HG03521 (cell line): ENCODE results near the gene HABP2.

Source experiments
- ATAC-seq: cut with Tn5 transposase; IDR thresholded peaks from one replicate; pipeline ENCODE4 v1.9.1; 2021; ENCODE audit warnings: mild to moderate bottlenecking, moderate library complexity; ENCODE audit not compliant: unreplicated experiment

The HABP2 gene

DNA sequence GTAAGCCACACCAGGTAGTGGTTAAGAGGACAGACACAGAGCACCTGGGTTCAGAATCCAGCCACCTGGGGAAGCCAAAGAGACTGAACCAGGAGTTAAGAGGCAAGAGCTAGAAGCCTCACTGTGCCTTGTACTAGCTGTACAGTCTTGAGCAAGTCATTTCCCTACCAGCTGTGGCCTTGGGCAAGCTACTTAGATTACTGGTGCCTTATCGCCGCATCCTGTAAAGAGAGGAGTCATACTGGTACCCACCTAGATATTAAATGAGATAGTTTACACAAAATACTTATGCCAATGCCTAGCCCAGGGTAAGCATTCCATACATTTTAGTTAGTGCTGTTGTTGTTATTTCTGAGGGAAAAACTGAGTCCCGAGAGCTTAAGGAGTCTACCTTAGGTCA, 47.7 kb downstream of the HABP2 start:
- ATAC-seq: no peak

DNA sequence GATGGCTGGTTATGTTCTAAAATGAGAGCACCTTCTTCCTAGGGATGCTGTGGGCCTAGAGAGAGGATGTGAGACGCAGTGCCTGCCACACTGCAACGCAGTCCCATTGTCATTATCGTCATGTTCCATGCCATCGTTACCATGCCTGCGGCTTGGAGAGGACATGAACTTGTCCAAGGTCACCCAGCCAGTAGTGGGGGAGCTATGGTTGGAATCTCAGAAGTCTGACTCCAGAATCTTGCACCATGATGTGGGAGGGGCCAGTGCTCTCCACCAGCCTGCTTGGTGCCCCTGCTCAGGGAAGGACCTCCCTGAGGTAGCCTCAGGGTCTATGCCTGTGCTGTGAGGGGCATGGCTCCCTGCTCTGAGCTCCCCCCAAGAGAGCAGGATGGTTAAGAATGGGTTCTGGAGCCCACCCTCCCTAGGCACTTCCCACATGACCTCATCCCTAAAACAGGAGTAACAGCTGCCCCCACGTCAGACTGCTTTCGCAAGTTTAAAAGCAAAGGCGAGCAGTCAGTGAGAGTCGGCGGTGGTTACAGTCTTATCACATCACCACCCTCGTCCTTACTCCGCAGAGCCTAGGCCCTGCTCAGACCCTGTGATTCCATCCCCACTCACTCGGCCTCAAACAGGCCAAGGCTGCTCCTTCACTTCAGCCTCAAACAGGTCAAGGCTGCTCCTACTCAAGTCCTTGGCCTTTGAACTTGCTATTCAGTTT, 50.4 kb downstream of the HABP2 start:
- no peak for ATAC-seq

DNA sequence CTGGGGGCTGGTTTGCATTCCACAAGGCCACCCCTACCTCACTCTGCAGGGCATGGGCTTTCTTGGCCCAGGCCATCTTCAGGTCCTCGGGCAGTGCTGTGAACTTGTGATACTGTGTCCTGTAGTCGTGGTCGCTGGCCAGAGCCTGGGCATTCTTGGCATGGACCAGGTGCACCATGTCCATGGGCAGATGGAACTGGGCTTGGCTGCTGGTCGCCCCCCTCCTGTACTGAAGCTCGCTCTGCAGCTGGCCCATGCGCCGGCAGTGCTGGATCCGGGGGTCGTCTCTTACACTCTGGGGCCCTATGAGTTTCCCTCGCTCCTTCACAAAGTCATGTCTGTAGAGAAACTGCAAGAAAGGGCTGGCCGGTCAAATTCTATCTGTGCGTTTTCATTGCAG, 51.7 kb downstream of the HABP2 start:
- no peak for ATAC-seq

DNA sequence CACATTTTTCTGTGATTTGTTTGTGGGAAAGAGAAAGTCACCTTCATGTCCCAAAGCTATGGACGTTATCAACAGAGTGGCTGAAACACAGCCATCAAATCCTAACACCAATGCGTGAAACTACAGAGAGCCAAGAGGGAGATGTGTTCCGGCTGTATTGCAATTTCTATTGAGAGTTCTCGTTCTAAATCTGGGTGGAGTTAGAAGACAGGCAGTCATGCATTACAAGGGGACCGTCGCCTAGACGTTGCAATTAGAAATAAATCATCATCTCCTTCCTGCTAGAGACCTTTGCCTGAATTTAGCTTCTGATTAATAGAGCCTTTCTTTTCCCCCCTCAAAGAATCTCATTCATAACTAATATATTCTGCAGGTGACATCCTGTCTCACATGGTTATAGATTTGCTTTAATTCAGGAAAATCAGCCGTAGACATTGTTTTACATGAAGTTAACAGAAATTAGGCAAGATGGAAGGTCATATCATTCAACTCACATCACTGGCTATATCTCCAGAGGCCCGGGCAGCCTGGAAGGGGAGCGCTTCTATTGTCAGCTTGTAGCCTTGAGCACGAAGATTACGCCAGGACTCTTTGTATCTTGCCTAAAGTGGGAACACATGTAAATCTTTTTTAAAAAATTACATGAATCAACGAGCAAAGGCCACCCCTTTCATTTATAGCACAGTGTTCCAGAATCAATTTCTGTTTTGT, 52.6 kb downstream of the HABP2 start:
- ATAC-seq: no peak

DNA sequence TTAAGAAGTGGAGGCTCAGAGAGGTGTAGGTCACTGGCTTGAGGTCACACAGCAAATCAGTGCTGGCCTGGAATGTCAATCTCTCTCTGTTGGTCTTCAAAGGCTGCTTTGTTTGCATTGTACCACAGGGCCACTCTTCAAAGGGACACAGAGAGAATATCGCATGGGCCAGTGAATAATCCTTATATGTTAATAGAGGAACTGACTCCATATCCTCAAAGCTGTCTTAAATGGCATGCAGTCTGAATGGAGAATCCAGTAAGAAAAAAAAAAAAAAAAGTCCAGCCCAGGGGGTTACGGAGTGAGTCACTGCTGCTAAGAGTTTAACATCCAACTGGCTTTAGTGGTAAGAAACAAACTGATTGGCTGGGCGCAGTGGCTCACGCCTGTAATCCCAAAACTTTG, 56.9 kb downstream of the HABP2 start:
- no peak for ATAC-seq

DNA sequence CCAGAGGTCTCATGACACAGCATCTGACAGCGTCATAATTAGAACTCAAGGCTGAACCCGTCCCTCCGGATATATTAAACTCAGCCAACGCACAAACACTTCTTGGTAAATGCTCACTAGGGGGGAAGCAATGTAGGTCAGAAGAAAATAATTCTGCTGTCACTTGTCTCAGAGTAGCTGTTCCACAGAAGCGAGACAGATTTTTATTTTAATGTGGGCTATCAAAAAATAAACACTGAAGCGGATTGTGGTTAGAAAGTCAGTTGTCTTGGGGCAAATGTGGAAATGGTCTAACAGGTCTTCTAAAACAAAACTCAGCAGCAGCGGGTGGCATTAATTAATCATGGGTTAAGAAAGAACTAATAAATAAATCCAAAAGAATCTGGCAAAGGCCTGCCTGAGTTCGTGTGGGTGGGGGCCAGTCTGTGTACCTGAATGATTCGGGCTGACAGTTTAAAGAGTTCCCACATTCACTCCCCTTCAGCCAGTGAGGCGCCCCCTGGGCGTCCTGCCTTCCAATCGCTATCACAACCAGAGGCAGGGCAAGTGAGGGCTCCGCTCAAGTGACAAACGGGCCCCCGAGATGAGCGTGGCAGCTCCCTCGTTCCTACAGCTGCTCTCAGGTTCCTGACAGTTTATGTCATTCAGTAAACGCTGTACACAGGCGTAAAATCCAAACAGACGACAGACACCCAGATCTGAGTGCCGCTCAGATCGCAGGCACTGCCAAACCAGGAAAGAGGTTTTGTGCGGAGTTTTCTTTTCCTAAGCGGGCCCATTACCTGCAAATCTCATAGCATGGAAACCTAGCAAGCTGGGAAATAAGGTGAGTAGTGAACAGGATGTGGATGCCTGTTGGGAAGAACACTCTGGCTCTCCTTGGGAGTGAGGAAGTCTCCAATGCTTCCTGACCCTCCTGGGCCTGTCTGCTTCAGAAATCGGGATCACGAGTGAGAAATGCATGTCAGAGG, 58.1 kb downstream of the HABP2 start:
- ATAC-seq: no peak

DNA sequence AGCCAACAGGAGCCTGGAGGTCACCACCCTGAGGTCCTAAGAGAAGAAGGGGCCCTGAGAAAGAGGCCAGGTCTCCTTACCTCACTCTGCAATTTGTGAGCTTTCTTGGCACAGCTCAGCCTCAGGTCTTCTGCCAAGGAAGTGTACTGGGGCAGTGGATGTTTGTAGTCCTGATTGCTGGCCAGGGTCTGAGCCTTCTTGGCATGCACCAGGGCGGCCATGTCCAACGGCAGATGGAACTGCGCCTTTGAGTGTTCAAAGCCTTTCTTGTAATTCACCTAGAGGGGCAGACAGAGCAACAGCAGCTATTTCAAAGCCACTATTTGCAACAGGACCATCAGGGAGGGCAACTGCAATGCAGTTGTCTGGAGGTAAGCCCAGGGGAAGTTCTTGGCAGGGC, 59.3 kb downstream of the HABP2 start:
- ATAC-seq: no peak

DNA sequence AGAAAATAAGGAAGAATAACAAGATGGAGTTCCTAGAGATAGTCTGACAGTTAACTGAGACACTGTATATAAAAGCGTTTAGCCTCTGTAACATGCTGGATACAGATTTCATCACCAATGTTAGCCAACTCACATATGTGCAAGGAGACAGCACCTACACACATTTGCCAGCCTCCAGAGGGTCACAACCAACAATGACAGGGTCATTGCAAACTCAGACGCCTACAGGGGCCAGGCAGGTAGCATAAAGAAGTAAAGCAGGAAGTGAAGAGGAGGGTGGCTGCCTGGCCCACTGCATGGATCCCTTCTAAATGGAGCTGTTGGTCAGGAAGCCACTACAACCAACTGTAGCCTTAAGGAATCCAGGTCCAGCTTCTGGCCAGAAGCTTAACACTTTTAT, 60.6 kb downstream of the HABP2 start:
- ATAC-seq: no peak

DNA sequence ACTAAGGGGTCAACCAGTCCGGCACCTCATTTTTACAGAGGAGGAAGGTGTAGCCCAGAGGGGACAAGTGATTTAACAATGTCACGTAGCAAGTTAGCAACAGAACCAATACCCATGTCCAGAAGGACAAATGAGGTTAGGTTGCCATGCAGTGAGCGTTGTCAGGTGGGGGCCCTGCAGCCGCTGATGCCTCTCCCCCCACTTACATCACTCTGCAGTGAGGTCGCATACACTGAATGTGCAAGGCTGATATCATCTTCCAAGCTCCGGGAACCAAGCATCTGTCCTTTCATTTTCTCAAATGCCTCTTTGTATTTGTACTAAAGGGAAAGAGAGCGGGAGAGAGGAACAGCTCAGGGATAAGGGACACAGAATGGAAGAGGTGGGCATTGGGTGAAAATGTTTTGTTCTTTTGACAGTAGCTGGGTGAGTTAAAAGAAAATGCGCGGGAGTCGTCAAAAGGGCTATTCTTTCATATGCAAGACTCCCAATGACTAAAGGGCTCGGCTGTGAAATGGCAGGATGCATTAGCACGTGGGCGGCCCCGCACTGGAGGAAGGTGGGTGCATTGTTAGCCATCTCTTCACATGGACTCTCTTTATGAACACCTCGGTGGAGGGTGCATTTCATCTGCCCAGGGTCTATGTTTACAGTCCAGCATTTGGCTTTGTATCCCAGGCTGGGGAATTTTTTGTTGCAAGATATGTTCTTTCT, 61.3 kb downstream of the HABP2 start:
- no peak for ATAC-seq

DNA sequence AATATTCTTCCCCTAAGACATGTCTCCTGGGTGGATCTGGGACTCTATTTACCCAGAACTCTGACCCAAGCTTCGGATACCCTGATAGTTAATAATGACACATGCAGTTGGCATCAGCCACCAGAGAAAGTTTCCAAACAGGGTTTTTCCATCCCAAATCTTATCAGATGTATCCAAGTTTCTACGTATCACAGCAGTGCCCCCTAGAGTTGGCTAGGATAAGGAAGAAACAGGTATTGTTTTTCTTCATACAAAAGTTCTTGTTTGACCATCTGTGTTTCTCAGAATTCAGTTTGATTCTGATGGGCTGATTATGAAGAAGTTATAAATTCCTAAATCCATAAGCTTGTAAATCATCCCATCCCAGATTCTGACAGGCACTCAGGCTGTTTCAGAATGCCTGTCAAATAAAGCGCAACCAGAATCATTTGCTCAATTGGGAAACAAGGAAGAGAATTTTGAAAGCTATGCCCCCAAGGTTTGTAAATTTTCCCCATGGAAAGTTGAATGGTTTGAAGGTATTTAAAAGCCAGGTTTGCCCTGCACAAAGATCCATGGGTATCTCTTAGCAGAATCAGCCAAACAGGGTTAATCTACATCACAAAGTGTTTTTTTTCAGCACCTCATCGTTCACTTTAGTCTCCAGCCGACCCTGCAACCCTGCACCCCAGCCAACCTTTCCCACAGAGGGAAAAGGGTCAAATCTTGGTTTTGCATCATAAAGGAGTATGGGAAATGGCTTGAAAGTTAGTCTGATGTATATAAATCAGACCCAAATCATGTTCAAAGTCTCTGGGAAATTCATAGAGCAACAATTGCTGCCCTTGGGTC, 63.6 kb downstream of the HABP2 start:
- ATAC-seq: no peak

DNA sequence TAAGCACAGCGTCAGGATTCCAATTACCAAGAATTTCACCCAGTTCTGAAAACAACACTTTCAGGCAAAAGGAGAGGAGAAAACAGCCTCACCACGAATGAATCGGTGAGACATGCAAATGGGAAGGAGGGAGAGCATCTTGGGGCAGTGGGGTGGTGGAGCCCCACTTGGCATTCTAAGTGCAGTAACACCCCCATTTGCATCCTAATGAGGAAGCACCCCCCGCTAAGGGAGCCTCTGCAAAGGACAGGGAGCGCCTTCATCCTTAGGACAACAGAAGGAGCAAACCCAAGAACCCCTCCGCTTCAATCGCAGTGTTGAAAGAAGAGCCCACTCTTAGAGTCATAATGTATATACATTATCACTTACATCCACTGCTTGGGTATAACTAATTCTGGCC, 64.2 kb downstream of the HABP2 start:
- no peak for ATAC-seq

DNA sequence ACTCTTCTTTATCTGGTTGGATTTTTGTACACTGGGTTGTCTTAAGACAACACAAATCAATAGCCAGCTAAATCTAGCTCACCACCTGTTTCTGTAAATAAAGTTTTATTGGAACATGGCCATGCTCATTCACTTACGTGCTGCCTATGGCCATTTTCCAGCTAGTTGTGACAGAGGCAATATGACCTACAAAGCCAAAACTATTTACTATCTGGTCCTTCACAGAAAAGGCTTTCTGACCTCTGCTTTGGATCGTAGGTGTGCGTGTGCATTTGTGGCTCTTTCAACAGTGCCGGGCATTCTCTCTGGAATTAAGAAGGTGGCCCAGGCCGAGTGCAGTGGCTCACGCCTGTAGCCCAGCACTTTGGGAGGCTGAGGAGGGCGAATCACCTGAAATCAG, 65.5 kb downstream of the HABP2 start:
- no peak for ATAC-seq

DNA sequence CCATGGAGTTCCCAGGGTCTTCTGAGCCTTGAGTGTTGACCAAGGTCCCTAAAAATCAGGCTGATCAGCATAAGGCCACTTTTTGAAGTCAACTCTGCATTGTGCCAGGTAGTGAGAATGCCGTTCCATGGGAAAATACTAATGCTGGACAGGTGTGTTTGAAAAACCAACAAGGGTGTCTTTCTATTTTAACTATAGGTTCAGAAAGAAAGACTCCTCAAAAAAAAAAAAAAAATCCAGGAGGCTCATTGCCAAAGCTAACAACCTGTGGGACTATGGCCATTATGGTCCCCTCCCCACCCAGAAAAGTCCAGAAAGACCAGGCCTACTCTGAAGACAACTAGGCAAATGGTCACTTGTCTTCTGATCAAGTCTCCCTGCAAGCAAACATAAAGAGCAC, 66.5 kb downstream of the HABP2 start:
- no peak for ATAC-seq

DNA sequence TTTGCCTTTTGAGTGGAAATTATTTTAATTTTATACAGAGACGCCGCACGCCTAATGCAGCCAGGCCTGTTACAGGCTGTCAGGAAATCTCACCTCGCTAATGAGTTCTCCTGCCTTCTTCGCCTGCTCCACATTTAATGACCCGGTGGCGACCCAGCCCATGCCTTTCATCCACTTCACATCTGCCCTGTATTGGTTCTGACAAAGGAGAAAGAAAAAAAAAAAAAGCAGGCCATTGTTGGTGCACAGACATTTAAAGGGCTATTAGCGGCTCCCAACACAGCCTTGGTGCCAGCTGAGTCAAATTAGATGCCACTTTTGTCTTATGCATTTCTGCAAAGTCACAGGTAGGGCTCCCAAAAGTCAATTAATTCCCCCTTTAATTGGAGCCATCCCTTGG, 67.7 kb downstream of the HABP2 start:
- ATAC-seq: no peak

DNA sequence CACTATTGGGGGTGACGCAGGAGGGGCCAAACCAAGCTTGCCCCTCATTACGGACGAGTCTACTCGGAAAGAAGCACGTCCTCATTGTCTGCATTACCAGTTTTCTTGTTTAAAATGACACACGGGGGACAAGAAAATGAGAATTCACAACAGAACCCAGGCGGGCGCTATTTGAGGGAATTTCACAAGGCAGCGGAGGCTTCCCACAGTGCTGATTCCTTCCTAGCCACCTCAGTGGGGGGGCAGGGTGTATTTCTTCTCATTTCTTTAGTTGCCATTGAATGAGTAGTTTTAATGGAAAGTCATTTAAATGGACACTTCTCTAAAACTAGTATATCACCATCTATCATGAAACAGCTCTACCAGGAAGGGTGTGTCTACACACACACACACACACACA, 68.1 kb downstream of the HABP2 start:
- ATAC-seq: no peak

DNA sequence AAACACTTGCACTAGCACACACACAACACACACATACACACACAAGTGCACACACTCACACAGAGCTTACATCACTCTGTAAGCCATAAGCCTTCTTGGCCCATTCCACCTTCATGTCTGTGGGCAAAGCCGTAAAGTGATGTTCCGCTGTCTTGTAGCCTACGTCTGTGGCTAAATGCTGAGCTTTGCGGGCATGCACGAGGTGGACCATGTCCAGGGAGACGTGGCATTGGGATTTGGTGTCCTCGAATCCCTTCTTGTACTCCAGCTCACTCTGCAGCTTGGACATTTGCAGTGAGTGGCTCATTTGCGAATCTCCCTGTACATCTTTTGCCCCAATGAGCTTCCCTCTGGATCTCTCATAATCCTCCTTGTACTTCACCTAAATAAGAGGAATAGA, 68.9 kb downstream of the HABP2 start:
- ATAC-seq: no peak

DNA sequence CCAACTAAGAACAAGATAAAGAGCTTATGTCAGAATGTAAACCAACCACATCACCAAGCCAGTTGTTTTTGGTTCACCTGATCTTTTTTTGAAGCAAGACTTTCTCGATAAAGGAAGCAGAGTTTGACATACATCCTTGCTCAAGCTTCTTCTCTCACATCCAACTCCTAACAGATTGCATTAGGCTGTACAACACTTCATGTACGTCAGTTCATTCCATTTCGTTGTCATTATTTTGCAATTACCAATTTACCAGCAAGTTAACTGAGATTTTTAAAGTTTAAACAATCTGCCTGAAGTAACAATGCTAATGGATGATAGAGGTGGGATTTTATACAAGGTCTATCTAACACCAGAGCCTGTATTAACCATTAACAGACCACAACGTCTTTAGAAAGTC, 70.0 kb downstream of the HABP2 start:
- ATAC-seq: no peak

DNA sequence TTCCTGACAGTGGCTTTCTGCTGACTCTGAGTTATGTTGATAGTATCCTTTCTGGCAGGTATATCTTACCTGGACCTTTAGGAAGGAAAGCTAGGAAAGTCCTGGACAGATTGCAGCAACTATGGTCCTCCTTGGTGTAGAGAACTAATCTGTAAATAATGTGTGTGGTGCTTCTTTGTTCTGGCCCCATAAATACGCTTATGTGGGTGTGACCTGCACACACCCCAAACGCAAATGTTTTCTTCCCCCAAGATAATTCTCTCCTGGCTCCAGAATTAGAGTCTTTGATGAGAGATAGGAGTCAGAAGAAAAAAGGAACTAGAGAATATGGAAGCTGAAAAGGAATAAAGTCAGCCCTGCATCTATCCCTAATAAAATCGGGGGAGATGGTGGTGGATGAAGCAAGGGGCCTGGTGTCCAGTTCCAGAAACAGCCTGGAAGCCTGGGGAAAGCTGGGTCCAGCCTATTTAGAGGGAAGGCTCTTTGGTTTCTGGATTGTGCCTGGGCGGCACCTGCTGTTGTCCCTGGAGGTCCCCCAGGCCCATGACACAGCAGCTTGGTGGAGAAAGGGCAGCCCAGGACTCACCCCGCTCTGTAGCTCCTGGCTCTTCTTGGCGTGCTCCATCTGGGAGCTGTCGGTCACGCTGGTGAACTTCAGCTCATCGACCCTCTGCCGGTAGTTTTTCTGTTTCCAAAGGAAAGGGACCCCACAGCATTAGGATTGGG, 72.8 kb downstream of the HABP2 start:
- no peak for ATAC-seq

DNA sequence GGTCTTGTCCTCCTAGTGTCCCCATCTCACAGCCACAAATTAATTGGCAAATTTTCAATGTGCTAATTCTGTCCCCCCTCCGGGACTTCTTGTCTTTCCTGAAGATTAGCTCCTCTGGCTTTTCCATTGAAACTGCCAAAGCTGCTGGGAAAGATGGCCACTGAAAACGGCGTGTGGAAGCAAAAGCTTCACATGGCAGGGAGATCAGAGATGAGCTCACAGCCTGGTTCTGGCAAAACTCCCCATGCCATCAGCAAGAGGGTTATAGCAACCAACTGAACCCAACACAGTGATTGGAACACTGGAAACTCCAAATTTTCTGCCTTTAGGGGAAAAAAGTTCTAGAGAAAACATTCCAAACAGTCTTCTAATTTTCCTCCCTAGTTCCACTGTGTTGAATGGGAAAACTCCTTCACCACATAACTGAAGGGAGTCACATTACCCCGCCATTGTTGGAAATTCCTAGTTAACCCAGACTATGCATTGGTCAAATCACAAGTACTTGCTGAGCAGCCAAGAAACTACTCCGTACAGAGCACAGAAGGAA, 74.0 kb downstream of the HABP2 start:
- ATAC-seq: no peak
